GM12878 (cell line): Measurements from ENCODE around the gene LARP4. TPM values are rescaled to one million over a fixed set of nuclear protein-coding genes. Genes with fewer than 3 reads are reported as not detected.

Experiments used
- ASH2L ChIP-seq: fragments of 300-600, 200-600 bp; sonication (generic); IDR thresholded peaks from 2 replicates; pipeline ENCODE4 v1.6.1; 2017; ENCODE audit warnings: low read depth, mild to moderate bottlenecking, borderline replicate concordance
- CHD2 ChIP-seq: IDR thresholded peaks from 2 replicates; pipeline ENCODE4 v1.6.1; 2011; ENCODE audit warnings: low read depth, low read length, improper control_type of control experiment, borderline replicate concordance
- CHD4 ChIP-seq: fragments of 200-600 bp; sonication (generic); IDR thresholded peaks from 2 replicates; pipeline ENCODE4 v1.6.1; 2016; ENCODE audit warnings: mild to moderate bottlenecking
- EGR1 ChIP-seq, 2 experiments: IDR thresholded peaks; 1 replicate in 1 of 2; 2 replicates in 1 of 2; pipeline ENCODE4 v1.6.1; 2011 to 2012; ENCODE audit warnings: low read depth in 2 of 2, low read length in 2 of 2, borderline replicate concordance in 1 of 2, mild to moderate bottlenecking in 1 of 2, moderate library complexity in 1 of 2
- GATAD2B ChIP-seq: fragments of 450-650 bp; conservative IDR thresholded peaks from 2 replicates; pipeline ENCODE4 v1.6.1; 2017; ENCODE audit warnings: low read depth, mild to moderate bottlenecking, moderate library complexity
- LARP7 ChIP-seq: fragments of 450-650 bp; IDR thresholded peaks from 2 replicates; pipeline ENCODE4 v1.6.1; 2017; ENCODE audit warnings: mild to moderate bottlenecking
- MEF2B ChIP-seq: fragments of 450-650 bp; IDR thresholded peaks from 2 replicates; pipeline ENCODE4 v1.6.1; 2018; ENCODE audit warnings: mild to moderate bottlenecking, moderate library complexity; ENCODE audit not compliant: partially characterized antibody, poor library complexity, severe bottlenecking
- MYB ChIP-seq: fragments of 150-350 bp; IDR thresholded peaks from 2 replicates; pipeline ENCODE4 v1.6.1; 2014; ENCODE audit warnings: mild to moderate bottlenecking, low read depth, low read length, borderline replicate concordance
- NRF1 ChIP-seq: conservative IDR thresholded peaks from 2 replicates; pipeline ENCODE4 v1.6.1; 2011; ENCODE audit warnings: mild to moderate bottlenecking, low read depth, low read length, improper control_type of control experiment
- RBBP5 ChIP-seq: fragments of 200-600 bp; sonication (generic); conservative IDR thresholded peaks from 2 replicates; pipeline ENCODE4 v1.6.1; 2016
- RUNX3 ChIP-seq: IDR thresholded peaks from 2 replicates; pipeline ENCODE4 v1.6.1; 2012; ENCODE audit warnings: low read length, inconsistent platforms
- SMAD5 ChIP-seq: IDR thresholded peaks from 2 replicates; pipeline ENCODE4 v1.6.1; 2016; ENCODE audit warnings: antibody characterized with exemption, low read depth
- SUPT20H ChIP-seq: IDR thresholded peaks from 2 replicates; pipeline ENCODE4 v1.6.1; 2011; ENCODE audit warnings: low read depth, mild to moderate bottlenecking, low read length, moderate library complexity, borderline replicate concordance; ENCODE audit not compliant: control insufficient read depth
- TBL1XR1 ChIP-seq: IDR thresholded peaks from 2 replicates; pipeline ENCODE4 v1.6.1; 2012; ENCODE audit warnings: low read depth, low read length, improper control_type of control experiment
- TCF3 ChIP-seq: IDR thresholded peaks from 2 replicates; pipeline ENCODE4 v1.6.1; 2012; ENCODE audit warnings: low read depth, mild to moderate bottlenecking, low read length, borderline replicate concordance; ENCODE audit not compliant: insufficient read depth
- TCF7 ChIP-seq: IDR thresholded peaks from 2 replicates; pipeline ENCODE4 v1.6.1; 2014; ENCODE audit warnings: antibody characterized with exemption, borderline replicate concordance
- polyA plus RNA-seq, 11 experiments: library from polyadenylated mRNA; depleted of rRNA in 4 of 11; unstranded in 6 of 11; stranded (reverse) in 5 of 11; fragments of >200 nt; fragmentation: Nextera tagmentation in 4 of 11; fragmentation: Illumina TruSeq in 1 of 11; extraction: Ambion mirVana in 4 of 11; extraction: Trizol in 1 of 11; gene quantifications; 1 replicate in 1 of 11; 2 replicates in 10 of 11; pipeline versions ENCODE4 v1.2.1 to v1.2.3, GENCODE V29; 2011 to 2016; ENCODE audit warnings: inconsistent platforms in 2 of 11, missing spikeins in 2 of 11, low read depth in 1 of 11
- total RNA-seq, 4 experiments: library from RNA; depleted of rRNA in 3 of 4; stranded (reverse); fragments of >200 nt in 3 of 4; fragmentation: Illumina TruSeq in 1 of 4; extraction: Trizol in 1 of 4; gene quantifications; 2 replicates each; pipeline versions ENCODE4 v1.2.1 to v1.2.3, GENCODE V29; 2013 to 2021
- TF ChIP-seq, protein P1 (sequence below): fragments of 150-350 bp; IDR thresholded peaks from 2 replicates; pipeline ENCODE4 v1.6.1; 2016; ENCODE audit warnings: low read depth, low read length
- TF ChIP-seq, protein P2 (sequence below): fragments of 450-650 bp; IDR thresholded peaks from 2 replicates; pipeline ENCODE4 v1.6.1; 2018; ENCODE audit warnings: mild to moderate bottlenecking, low read depth, moderate library complexity; ENCODE audit not compliant: partially characterized antibody
- TF ChIP-seq, protein P3 (sequence below), 3 experiments: IDR thresholded peaks in 2 of 3; conservative IDR thresholded peaks in 1 of 3; 2 replicates each; pipeline ENCODE4 v1.5.1; 2011; ENCODE audit warnings: low read depth in 3 of 3, low read length in 3 of 3, mild to moderate bottlenecking in 3 of 3, control low read depth in 2 of 3, moderate library complexity in 2 of 3, inconsistent platforms in 1 of 3, mixed read lengths in 1 of 3; ENCODE audit not compliant: control insufficient read depth in 2 of 3, insufficient read depth in 1 of 3; ENCODE audit errors: extremely low read depth in 1 of 3
- TF ChIP-seq, protein P4 (sequence below): IDR thresholded peaks from 2 replicates; pipeline ENCODE4 v1.6.1; 2011; ENCODE audit warnings: low read depth, mild to moderate bottlenecking, low read length, moderate library complexity, borderline replicate concordance; ENCODE audit errors: extremely low read depth

The LARP4 gene
- total and polyA plus RNA-seq, 10 of the 15 experiments (the other 5 are each of a cell fraction or from before 2014, with no cell fraction given): 24.1 to 72.6 (median 35.6) TPM

DNA sequence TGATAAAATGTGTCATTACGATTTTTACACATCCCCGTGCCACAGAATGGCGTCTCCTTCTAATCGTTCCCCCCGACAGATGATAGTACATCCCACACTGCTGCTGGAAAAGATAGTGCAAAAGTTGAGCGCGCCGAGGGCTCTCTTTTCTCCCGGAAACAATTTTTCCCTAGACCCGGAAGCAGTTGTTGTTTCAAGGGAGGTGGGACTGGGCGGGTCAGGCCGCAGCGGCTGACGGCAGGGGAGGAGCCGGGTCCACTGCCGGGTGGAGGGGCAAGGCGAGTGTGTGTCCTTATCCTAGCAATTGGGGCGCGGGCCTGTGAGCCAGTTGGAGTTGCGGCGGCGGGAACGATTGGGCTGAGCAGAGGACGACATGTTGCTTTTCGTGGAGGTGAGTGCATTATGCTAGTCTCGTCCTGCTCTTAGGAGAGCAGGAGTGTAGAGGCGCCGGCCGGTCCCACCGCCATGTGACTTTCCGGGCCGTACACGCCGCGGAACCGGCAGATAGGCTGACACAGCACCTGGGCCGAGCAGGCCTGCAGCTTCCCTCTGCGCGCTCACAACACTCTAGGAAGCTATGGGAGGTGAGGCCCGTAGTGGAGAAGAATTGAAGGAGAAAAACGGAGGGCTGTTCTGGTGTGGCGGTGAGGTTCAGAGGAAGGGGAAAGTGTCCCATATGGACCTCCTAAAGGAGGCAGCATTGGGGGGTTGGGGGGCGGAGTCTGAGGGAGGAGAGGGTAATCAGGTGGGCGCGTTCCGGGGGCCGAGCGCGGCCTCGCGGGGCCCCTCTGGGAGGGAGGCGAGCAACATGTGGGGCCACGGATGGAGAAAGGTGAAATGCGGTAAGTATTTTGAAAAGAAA lies at the start of gene LARP4 (continued):
- peak; percentile 50; the same call in 1 of the 2 replicates for TF ChIP-seq CHD2
- peak; percentile 24 for TF ChIP-seq LARP7
- no peak for TF ChIP-seq MEF2B
- TF ChIP-seq TCF3: no peak
- TF ChIP-seq GATAD2B: peak; percentile 30; the same call in 1 of the 2 replicates
- TF ChIP-seq MYB: no peak
- TF ChIP-seq EGR1 (IDR thresholded peaks at IDR 0.05; ENCODE audit: borderline replicate concordance in 1 of 2, low read depth in 2 of 2, low read length in 2 of 2): peak in 1 of 2 experiments; percentile 33; a peak in 1 of 3 replicates
- TF ChIP-seq, protein P1, sequence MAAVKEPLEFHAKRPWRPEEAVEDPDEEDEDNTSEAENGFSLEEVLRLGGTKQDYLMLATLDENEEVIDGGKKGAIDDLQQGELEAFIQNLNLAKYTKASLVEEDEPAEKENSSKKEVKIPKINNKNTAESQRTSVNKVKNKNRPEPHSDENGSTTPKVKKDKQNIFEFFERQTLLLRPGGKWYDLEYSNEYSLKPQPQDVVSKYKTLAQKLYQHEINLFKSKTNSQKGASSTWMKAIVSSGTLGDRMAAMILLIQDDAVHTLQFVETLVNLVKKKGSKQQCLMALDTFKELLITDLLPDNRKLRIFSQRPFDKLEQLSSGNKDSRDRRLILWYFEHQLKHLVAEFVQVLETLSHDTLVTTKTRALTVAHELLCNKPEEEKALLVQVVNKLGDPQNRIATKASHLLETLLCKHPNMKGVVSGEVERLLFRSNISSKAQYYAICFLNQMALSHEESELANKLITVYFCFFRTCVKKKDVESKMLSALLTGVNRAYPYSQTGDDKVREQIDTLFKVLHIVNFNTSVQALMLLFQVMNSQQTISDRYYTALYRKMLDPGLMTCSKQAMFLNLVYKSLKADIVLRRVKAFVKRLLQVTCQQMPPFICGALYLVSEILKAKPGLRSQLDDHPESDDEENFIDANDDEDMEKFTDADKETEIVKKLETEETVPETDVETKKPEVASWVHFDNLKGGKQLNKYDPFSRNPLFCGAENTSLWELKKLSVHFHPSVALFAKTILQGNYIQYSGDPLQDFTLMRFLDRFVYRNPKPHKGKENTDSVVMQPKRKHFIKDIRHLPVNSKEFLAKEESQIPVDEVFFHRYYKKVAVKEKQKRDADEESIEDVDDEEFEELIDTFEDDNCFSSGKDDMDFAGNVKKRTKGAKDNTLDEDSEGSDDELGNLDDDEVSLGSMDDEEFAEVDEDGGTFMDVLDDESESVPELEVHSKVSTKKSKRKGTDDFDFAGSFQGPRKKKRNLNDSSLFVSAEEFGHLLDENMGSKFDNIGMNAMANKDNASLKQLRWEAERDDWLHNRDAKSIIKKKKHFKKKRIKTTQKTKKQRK: no peak
- TF ChIP-seq RBBP5: 0 out of 2 replicates have a peak, but pooled peaks have one; percentile 20
- no peak for TF ChIP-seq SUPT20H
- TF ChIP-seq, protein P2, sequence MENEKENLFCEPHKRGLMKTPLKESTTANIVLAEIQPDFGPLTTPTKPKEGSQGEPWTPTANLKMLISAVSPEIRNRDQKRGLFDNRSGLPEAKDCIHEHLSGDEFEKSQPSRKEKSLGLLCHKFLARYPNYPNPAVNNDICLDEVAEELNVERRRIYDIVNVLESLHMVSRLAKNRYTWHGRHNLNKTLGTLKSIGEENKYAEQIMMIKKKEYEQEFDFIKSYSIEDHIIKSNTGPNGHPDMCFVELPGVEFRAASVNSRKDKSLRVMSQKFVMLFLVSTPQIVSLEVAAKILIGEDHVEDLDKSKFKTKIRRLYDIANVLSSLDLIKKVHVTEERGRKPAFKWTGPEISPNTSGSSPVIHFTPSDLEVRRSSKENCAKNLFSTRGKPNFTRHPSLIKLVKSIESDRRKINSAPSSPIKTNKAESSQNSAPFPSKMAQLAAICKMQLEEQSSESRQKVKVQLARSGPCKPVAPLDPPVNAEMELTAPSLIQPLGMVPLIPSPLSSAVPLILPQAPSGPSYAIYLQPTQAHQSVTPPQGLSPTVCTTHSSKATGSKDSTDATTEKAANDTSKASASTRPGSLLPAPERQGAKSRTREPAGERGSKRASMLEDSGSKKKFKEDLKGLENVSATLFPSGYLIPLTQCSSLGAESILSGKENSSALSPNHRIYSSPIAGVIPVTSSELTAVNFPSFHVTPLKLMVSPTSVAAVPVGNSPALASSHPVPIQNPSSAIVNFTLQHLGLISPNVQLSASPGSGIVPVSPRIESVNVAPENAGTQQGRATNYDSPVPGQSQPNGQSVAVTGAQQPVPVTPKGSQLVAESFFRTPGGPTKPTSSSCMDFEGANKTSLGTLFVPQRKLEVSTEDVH: peak; percentile 54
- TF ChIP-seq, protein P3, sequence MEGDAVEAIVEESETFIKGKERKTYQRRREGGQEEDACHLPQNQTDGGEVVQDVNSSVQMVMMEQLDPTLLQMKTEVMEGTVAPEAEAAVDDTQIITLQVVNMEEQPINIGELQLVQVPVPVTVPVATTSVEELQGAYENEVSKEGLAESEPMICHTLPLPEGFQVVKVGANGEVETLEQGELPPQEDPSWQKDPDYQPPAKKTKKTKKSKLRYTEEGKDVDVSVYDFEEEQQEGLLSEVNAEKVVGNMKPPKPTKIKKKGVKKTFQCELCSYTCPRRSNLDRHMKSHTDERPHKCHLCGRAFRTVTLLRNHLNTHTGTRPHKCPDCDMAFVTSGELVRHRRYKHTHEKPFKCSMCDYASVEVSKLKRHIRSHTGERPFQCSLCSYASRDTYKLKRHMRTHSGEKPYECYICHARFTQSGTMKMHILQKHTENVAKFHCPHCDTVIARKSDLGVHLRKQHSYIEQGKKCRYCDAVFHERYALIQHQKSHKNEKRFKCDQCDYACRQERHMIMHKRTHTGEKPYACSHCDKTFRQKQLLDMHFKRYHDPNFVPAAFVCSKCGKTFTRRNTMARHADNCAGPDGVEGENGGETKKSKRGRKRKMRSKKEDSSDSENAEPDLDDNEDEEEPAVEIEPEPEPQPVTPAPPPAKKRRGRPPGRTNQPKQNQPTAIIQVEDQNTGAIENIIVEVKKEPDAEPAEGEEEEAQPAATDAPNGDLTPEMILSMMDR (IDR thresholded peaks at IDR 0.05 in 2 of 3, conservative IDR thresholded peaks at IDR 0.05 in 1 of 3; ENCODE audit: control insufficient read depth in 2 of 3, extremely low read depth in 1 of 3, insufficient read depth in 1 of 3, low read depth in 3 of 3, low read length in 3 of 3): no peak
- peak; percentile 72; the same call in 1 of the 2 replicates for TF ChIP-seq TBL1XR1
- no peak for TF ChIP-seq TCF7
- TF ChIP-seq RUNX3: no peak; the same call in 1 of the 2 replicates
- TF ChIP-seq CHD4: no peak
- TF ChIP-seq NRF1: no peak
- peak; percentile 35; the same call in 1 of the 2 replicates for TF ChIP-seq ASH2L
- TF ChIP-seq, protein P4, sequence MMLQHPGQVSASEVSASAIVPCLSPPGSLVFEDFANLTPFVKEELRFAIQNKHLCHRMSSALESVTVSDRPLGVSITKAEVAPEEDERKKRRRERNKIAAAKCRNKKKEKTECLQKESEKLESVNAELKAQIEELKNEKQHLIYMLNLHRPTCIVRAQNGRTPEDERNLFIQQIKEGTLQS: no peak
- TF ChIP-seq SMAD5: peak; percentile 31; the same call in 1 of the 2 replicates
